GM19452 (cell line): ENCODE measurements around the gene CYTH1.

ENCODE experiments used
- ATAC-seq: cut with Tn5 transposase; IDR thresholded peaks from one replicate; pipeline ENCODE4 v1.9.1; 2021; ENCODE audit not compliant: unreplicated experiment

Gene CYTH1

DNA sequence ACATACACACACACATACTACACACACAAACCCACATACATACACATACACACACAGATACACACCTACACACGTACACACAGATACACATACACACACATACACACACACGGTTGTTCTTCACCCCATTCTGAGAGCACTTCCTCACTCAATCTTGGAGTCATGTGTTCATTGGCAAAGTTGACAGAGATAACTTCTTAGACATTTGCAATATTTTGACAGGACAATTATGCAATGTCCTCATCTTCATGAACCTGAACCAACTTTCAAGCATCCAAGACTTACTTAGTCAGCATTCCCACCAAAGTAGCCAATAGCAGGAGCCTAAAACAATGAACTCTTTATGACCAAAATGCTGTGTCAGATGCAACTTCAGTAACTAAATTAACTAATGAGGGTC is 127.7 kb downstream of the CYTH1 start:
- no peak for ATAC-seq

DNA sequence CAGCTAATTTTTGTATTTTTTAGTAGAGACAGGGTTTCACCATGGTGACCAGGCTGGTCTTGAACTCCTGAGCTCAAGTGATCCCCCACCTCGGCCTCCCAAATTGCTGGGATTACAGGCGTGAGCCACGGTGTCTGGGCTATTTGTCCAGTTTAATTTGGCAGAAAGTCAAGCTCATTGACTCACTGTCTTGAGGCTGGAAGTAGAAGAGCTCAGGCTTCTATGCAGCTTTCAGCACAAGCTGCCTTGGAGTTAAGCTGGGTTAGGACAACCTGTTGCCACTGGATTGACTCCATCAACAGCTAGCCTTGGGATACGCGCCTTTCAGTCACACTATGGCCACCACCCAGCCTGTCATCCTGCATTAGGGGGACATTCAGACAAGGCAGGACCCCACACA is 128.7 kb downstream of the CYTH1 start:
- no peak for ATAC-seq

GRCh38 chr17:78652913-78653312 is 129.2 kb downstream of the CYTH1 start:
- ATAC-seq = no peak

GRCh38 chr17:78652024-78652423 is 130.0 kb downstream of the CYTH1 start:
- no peak for ATAC-seq

- no peak for ATAC-seq
Measured at GRCh38 chr17:78651554-78651953, 130.5 kb downstream of the CYTH1 start.

DNA sequence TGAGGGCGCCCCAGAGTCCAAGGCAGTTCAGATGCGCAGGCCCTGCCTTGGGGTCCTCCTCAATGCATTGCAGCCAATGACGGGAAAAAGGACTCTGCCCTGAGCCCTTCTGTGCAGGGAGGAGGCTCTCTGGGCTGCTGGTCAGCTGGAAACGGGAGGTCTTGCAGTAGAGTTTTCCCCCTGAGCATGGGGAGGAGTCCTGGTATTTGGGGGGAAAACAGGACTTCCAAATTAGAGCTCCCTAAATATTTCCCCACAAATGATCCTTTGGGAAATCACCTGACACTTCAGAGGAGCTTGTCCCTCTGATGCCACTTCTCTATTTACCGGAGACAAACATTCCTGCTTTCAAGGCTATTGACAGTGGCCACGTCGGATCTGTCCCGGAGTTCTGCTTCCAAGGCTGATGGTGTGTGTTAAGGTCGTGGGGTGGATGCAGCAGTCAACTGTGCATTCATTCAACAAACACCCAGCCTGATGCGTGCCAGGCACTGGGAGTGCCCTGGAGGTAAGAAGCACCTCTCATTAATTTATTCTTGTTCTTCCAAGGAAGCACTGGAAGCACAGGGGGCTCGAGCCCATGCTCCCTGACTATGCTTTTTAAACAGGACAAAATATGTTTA is 131.9 kb downstream of the CYTH1 start:
- no peak for ATAC-seq

DNA sequence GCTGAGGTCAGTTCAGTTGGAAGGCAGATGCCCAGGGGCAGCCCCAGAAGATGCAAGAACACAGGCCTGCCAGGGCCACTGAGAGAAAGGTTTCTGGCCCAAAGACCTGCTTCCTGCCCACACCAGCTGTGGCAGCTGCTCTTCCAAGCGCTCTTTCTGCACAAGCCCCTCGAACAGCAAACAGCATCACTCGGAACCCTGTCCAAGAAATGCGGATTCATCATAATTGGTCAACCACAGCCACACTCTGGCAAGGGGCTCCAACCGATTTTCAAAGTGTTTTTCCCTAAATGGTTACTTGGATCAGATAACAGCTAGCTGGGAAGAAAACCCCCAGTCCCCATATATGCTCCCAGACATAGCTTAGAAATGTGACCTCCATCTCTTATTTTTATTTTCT is 133.8 kb downstream of the CYTH1 start:
- ATAC-seq = no peak

DNA sequence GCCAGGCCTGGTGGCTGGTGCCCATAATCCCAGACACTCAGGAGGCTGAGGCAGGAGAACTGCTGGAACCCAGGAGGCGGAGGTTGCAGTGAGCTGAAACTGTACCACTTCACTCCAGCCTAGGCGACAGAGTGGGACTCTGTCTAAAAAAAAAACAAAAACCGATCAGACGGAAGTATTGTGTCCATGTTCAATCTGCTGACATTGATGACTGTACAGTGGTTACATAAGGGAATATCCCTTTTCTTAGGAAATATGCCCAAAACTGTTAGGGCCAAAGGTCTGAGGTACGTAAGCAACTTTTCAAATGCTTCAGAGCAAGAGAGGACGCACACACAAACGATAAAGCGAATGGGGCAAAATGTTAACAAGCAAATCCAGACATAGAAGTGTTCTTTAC is 135.0 kb downstream of the CYTH1 start:
- no peak for ATAC-seq

GRCh38 chr17:78645421-78646295 is 136.4 kb downstream of the CYTH1 start:
- peak; percentile 53 for ATAC-seq

GRCh38 chr17:78644931-78645351 is 137.1 kb downstream of the CYTH1 start:
- ATAC-seq = no peak

GRCh38 chr17:78644224-78644623 is 137.8 kb downstream of the CYTH1 start:
- ATAC-seq = no peak

DNA sequence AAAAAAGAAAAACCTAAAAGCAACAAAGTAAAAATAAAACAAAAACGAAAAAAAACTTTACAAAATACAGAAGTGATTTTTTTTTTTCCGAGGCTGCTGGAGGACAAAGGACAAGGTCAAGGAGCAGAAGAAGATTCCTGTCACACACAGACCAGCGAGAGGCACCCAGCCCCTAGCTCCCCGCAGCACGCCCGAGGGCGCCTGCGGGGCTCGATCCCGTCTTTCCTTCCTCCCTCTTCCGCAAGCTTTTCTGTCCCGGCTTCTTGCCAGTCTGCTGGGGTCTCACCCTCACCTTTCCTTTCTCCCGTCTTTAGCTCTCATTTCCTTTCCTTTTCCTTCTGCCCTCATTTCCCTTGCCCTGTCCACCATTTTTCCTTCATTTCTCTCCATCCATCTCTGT is 138.7 kb downstream of the CYTH1 start:
- ATAC-seq = no peak

DNA sequence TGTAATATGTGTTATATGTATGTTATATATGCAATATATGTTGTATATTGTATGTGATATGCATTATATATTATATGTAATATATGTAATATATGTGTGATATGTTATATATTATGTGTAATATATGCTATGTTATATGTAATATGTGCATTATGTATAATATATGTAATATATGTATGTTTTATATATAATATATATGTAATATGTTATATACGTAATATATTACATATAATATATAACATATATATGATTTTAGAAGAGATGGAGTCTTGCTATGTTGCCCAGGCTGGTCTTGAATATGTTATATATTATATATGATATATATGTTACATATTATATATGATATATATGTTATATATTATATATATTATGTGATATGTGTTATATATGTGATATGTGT is 139.4 kb downstream of the CYTH1 start:
- no peak for ATAC-seq

- ATAC-seq = no peak
Measured at GRCh38 chr17:78641666-78642065, 140.4 kb downstream of the CYTH1 start.

- ATAC-seq = no peak
Measured at GRCh38 chr17:78641243-78641642, 140.8 kb downstream of the CYTH1 start.

DNA sequence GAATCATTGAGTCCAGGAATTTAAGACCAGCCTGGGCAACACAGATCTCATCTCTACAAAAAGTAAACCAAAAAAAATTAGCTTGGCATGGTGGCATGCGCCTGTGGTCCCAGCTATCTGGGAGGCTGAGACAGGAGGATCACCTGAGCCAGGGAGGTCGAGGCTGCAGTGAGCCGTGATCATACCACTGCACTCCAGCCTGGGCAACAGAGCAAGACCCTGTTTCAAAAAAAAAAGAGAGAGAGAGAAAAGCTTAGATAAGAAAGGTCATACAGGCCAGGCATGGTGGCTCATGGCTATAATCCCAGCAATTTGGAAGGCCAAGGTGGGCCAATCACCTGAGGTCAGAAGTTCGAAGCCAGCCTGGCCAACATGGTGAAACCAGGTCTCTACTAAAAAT is 141.4 kb downstream of the CYTH1 start:
- ATAC-seq = no peak

GRCh38 chr17:78637643-78638420 is 144.2 kb downstream of the CYTH1 start:
- ATAC-seq = no peak

DNA sequence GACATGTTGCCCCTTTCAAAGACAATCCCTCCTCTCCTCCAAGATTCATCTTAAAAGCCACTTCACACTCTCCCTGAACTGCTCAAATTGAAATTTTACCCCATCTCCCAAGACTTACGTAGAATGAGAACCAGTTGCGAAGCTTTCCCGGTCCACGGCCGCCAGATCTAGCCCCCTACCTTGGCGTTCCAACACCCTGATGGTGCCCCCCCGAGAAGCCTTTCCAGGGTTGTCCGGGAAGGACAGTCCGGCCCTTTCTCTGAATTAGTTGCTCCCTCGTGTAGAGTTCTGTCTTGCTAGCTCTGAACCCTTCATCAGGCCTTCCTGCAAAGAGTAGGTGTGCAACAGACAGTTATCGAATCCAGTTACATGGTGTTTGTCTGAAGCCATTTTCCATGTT is 144.9 kb downstream of the CYTH1 start:
- no peak for ATAC-seq

DNA sequence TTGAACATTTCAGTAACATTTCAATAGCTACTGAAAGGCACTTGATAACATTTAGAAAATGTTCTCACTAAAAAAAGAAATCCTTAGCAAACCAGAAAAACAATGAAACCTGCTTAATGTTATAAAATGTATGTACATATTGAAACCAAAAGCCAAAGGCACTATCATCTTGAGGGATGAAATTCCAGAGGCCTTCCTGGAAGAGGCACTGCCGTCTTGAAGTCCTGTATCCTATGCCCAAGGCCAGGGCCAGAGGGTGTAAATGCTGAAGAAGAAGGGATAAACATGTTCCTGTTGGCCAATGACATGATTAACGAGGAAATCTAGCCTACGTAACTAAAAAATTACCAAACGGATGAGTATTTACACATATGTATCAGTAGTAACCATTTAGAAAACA is 147.9 kb downstream of the CYTH1 start:
- no peak for ATAC-seq

DNA sequence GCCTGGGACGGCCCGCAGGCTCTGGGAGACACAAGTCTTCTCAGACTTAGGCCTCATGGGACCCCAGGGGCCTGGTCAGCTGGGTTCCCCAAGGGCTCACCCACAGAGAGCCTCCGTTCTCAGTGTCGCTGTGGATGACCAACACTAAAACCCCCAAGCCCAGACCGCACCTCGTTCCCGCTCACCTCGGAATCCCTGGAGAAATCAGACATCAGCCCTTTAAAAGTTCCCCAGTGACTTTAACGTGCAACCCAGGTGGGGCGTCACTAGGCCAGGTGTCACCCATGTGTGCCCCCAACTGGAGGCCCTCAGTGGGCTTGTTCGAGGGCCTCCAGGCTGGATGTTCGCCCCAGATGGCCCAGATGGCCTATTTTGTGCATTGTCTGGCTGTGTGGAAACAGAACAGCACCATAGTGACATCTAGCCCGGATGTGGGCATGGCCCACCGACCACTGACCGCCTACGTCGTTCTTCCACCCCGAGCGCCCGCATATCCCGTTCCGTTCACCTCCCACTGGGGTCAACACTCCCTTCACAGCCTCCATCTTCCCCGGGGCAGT is 152.6 kb downstream of the CYTH1 start:
- ATAC-seq = no peak
